GM20431 (cell line): ENCODE measurements around the gene PPP6R2.

Experiments used
- in situ Hi-C: fragments of 300-500 bp; cut with MseI, MboI; formaldehyde crosslinking; loops from one replicate; pipeline ENCODE4 v1.15.0; 2020; ENCODE audit warnings: low sequenced_read_pairs; ENCODE audit not compliant: unreplicated experiment

PPP6R2 gene

DNA sequence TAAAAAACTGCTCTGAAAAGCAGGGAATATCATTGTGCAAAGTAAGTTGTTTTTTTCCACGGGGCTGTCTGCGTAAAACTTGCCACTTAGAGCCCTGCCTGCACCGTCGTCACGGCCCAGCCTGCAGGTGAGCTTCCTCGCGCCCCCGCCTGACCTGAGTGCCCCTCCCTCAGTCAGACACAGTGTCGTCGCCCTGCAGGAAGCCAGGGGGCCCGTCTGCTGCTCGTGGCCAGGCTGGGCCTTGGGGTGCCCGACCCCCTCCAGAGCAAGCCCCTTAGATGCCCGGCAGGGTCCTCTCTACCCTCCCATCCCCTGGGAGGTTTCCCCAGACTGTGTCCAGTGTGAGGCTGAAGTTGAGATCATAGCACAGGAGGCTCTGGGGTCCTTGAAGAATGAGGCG, 100.1 kb downstream of the PPP6R2 start:
- in situ Hi-C loops: no loop called here

GRCh38 chr22:50443801-50444625, 100.9 kb downstream of the PPP6R2 start:
- in situ Hi-C loops: no loop called here

GRCh38 chr22:50444663-50445062, 101.5 kb downstream of the PPP6R2 start:
- in situ Hi-C loops: no loop called here

DNA sequence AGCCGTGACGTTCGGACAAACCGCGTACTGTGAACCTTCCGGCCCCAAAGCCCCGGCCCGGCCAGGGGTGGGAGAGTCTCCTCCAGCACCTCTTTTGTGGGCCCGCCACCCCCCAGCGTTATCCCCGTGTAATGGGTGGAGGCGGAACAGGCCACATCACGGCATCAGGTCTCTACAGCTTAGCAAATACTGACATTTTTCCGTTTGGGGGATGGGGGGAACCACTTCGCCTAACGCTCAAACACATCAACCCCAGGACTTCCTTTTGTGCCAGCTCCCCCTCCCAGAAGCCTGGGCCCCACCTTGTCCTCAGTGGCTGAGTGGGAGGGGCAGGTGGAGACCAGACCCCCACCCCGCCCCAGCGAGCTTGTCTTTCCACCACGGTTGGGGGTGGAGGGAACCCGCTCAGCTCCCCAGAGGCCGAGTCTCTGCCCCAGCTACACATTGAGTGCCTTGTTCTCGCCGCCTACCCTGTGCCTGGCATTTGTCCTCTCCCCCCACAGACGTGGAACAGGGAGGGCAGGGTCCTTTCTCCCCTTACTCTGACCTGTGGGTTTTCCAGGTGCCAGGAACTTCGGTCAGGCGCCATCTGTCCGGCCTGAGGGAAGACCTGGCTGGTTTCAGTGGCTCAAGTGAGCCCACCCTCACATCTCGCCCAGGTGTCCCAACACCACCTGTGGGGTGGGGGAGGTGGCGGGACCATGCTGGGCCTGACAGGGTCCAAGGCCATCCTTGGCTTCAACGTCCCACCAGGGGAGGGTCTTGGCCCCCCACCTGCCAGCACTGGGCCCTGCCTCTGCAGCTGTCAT, 102.1 kb downstream of the PPP6R2 start:
- in situ Hi-C loops: no loop called here

DNA sequence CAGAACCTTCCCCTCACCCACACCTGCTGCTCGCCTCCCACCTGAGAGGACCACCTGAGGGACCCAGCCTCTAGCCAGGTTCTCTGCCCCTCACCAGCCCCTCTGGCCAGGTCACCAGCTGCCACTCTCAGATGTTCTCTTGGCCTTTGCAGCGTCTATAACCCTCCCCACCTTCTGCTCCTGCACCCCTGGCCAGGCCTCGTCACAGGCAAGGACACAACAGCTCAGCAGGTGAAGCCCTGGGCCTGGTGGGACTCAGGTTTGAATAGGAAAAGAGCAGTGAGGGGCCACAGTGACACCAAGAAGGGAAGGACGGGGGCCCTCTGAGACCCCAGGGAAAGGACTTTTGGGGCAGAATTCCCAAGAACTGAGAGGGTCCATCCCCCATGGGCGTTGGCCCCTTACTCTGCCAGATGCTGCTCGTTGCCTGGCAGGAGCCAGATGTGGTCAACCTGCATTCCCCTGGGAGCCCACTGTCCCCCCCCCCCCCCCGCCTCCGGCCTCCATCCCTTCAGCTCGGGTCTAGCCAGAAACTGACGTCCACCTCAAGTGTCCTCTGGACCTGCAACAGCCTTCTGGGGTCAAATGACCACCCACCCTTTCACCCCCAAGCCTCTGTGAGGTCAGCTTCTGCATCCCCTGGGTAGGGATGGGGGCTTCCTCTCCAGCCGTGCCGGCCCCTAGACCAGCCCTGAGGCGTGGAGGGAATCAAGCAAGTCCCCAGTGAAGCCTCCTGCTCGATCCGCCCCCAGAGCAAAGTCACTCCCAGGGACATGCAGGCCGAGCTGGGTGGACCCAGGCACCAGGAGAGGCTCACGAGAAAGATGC, 103.0 kb downstream of the PPP6R2 start:
- in situ Hi-C loops: no loop called here

DNA sequence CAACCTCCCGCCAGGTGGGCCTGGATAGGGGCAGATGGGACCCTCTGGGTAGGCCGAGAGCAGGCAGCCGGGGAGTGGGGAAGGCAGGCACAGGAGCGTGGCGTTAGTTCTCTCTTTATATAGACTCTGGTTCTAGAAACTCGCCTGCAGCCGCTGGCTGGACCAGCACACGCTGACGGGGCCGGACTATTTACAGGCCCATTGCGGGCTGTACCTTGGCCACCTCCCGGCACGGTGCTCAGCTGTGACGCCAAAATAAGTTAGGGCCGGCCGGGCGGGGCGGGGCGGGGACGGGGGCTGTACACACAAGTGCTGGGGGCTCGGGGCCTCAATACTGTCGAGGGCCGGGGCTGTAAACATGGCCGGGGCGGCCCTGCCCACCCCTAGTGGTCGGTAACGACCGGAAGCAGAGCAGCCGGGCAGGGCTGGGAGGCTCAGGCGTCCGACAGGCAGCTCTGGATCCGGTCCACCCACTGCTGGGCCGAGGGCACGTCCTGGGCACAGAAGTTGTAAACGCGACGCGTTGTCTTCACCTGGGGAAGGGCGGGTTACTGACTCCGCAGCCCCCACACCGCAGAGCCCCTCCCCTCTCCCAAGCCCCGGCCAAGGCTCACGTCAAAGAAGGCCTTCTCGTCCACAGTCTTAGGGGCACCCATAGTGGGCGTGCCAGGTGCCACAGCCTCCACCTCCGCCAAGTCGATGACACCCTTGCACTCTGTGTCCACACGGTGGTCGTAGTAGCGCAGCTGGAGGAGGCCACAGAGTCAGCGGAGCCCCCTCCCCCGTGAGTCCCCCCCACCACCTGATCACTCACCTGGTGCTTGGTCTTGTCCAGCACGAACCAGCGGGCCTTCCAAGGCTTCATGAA, 103.8 kb downstream of the PPP6R2 start:
- in situ Hi-C loops: no loop called here

- in situ Hi-C loops: no loop called here
Observed at GRCh38 chr22:50447576-50448551, 104.7 kb downstream of the PPP6R2 start.

- in situ Hi-C loops: no loop called here
Observed at GRCh38 chr22:50452649-50453048, 109.5 kb downstream of the PPP6R2 start.

- in situ Hi-C loops: no loop called here
Observed at GRCh38 chr22:50454556-50455075, 111.5 kb downstream of the PPP6R2 start.

DNA sequence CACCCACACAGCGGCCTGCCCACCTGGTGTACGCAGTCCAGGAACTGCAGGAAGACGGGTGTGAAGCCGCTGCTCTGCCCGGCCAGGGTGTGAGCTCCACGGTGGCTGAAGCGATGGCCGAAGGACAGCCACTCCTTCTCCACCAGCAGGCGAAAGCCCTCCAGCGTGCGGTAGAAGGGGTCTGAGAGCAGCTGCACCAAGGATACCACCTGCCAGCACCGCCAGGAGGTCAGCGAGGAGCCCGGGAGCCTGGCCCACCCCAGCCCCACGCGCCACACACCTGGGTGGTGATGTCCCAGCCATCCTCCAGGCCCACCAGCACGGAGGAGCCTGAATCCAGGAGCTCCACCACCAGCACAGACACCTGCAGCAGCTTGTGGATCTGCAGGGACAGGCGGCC, 112.1 kb downstream of the PPP6R2 start:
- in situ Hi-C loops: no loop called here

DNA sequence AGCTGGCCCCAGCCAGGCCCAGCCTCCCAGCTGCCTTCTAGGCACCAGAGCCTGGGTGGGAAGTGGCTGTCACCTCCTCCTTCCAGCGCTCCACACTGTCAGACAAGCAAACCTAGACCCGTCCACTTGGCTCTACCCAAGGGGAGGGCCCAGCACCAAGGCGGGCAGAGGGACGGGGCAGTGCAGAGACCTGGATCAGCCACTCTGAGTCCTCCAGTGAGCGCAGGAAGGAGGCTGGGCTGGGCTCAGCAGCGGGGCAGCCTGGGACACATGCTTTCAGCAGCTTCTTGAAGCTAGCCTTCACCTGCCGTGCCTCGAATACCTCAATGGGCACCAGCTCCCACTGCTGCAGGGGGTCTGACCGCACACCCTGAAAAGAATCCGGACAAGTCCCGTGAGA, 112.9 kb downstream of the PPP6R2 start:
- in situ Hi-C loops: no loop called here

GRCh38 chr22:50456466-50457234, 113.5 kb downstream of the PPP6R2 start:
- in situ Hi-C loops: no loop called here

- in situ Hi-C loops: no loop called here
Observed at GRCh38 chr22:50459016-50459415, 115.9 kb downstream of the PPP6R2 start.

DNA sequence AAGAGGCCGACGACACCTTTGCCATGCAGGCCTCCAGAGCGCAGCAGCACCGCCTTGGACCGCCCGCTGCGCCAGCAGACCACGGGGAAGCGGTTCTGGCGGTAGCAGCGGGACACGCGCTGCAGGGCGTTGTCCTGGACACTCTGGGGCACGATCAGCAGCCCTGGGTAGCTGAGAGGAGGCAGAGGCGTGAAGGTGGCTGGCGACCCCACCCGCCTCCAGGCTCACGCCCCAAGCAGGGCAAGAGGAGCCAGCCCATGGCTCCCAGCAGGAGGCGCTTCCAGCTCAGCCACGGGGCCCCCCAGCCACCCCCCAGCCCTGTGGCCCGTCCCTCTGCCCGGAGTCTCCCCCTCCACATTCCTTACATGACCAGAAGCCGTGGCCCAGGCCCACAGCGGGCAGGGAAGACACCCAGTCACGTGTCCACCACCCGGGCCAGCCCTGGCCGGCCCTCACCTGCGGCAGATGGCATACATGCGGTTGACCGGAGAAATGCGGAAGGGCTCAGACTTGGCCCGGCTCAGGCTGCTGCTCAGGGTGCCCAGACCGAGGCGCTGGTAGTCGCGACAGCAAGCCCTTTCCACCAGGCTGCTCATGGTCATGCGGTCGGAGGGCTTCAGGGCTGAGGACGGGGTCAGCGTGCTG, 116.5 kb downstream of the PPP6R2 start:
- in situ Hi-C loops: no loop called here

DNA sequence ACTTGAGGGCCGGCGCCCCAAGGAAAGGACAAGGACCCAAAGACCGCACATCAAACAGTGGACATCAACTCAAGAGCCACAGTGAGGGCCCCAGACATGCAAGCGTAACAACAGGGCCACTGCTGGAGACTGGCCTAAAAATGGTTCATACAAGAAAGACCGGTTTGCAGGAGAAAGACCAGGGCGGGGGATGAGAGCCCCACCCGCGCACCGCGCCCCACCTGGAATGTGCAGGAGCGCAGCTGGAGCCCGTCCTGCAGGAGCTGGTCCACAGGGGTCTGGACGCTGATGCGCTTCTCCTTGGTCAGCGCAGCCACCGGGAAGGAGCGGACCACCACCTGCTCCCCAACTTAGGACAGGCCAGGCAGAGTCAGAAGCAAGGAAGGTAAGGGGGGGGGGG, 117.8 kb downstream of the PPP6R2 start:
- in situ Hi-C loops: no loop called here

GRCh38 chr22:50461536-50461935, 118.4 kb downstream of the PPP6R2 start:
- in situ Hi-C loops: no loop called here

DNA sequence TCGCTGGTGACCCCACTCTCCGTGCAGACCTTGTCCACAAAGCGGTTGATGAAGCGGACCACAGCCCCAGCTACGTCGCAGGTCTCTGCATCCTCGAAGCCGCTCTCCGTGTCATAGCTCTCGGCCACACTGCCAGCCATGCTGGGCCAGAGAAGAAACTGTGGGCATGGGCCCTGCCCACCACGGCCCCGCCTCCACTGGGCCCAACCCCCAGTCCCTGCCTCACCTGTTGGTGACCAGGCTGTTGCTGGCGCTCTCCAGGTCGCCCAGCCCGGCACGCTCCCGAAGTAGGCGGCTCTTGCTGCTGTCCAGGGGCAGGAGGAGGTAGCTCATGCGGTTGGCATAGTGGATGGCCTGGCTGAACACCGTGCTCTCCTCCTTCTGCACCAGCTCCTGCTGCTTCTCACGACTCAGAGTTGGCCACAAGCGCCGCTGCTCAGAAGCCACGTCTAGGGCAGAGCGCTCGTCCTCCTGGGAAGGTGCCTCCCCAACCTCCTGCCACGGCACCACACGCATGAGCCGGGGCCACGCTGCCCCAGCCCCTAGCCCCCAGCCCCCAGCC, 118.9 kb downstream of the PPP6R2 start:
- in situ Hi-C loops: no loop called here
